Cardiac septum (tissue), 1 donor: ENCODE results near the gene C2. TPM values are rescaled to one million over a fixed set of nuclear protein-coding genes. Genes with fewer than 3 reads are reported as not detected.

Experiments
- microRNA-seq: library from miRNA; unstranded; fragments of <30 nt; microRNA quantifications from one replicate; pipeline ENCODE4 v1.2.0, GENCODE V29; 2020
- total RNA-seq: library from RNA; stranded (reverse); fragmentation: NEBNext Ultra II Directional; extraction: Animal tissue kit (Norgen Biotek cat#: 25700); gene quantifications from one replicate; pipeline ENCODE4 v1.2.1, GENCODE V29; 2021
- donor health status: DM: no; HTN: no; CAD: no.

Gene C2
- total RNA-seq, 1 donor from 2014 or later = 5.1 TPM

Small RNAs within 50 kb of the gene (microRNA-seq; reads per million reads assigned to microRNA genes)
- gene MIR1236 = not detected

Other genes starting within 250 kb of the C2 start
- 2.9 TPM for gene LY6G5C, start 246.7 kb upstream of the C2 start, total RNA-seq
- gene ABHD16A, start 224.4 kb upstream of the C2 start, total RNA-seq = 26.9 TPM
- not detected for gene LY6G6F, start 220.9 kb upstream of the C2 start, total RNA-seq
- gene LY6G6D, start 212.4 kb upstream of the C2 start, total RNA-seq = not detected
- not detected for gene LY6G6C, start 206.0 kb upstream of the C2 start, total RNA-seq
- 0.24 TPM for gene MPIG6B, start 204.3 kb upstream of the C2 start, total RNA-seq
- 69.9 TPM for gene DDAH2, start 198.4 kb upstream of the C2 start, total RNA-seq
- 131 TPM for gene CLIC1, start 191.2 kb upstream of the C2 start, total RNA-seq
- gene MSH5, start 187.7 kb upstream of the C2 start, total RNA-seq = 1.7 TPM
- 0.86 TPM for gene SAPCD1, start 165.1 kb upstream of the C2 start, total RNA-seq
- gene VWA7, start 150.4 kb upstream of the C2 start, total RNA-seq = 21.5 TPM
- 35.0 TPM for gene VARS1, start 132.0 kb upstream of the C2 start, total RNA-seq
- 24.0 TPM for gene LSM2, start 120.8 kb upstream of the C2 start, total RNA-seq
- 2.4 TPM for gene HSPA1L, start 112.4 kb upstream of the C2 start, total RNA-seq
- gene HSPA1A, start 112.2 kb upstream of the C2 start, total RNA-seq = 296 TPM
- 221 TPM for gene HSPA1B, start 100.0 kb upstream of the C2 start, total RNA-seq
- 19.4 TPM for gene NEU1, start 64.9 kb upstream of the C2 start, total RNA-seq
- not detected for gene SLC44A4, start 48.7 kb upstream of the C2 start, total RNA-seq
- 14.5 TPM for gene EHMT2, start 30.0 kb upstream of the C2 start, total RNA-seq
- gene ZBTB12, start 25.6 kb upstream of the C2 start, total RNA-seq = 5.2 TPM
- 5.0 TPM for gene CFB, start 18.4 kb downstream of the C2 start, total RNA-seq
- 46.7 TPM for gene NELFE, start 31.3 kb downstream of the C2 start, total RNA-seq
- gene SKIC2, start 31.5 kb downstream of the C2 start, total RNA-seq = 33.2 TPM
- 14.0 TPM for gene DXO, start 44.4 kb downstream of the C2 start, total RNA-seq
- gene C4A, start 54.3 kb downstream of the C2 start, total RNA-seq = 131 TPM
- 92.4 TPM for gene C4B, start 87.1 kb downstream of the C2 start, total RNA-seq
- gene CYP21A2, start 110.7 kb downstream of the C2 start, total RNA-seq = 2.0 TPM
- gene TNXB, start 181.6 kb downstream of the C2 start, total RNA-seq = 59.9 TPM
- gene ATF6B, start 200.5 kb downstream of the C2 start, total RNA-seq = 40.8 TPM
- 1.9 TPM for gene FKBPL, start 202.6 kb downstream of the C2 start, total RNA-seq
- gene PRRT1, start 224.2 kb downstream of the C2 start, total RNA-seq = 0.83 TPM
- 15.6 TPM for gene PPT2, start 226.4 kb downstream of the C2 start, total RNA-seq
- 5.1 TPM for gene EGFL8, start 236.9 kb downstream of the C2 start, total RNA-seq
- 47.2 TPM for gene AGPAT1, start 248.4 kb downstream of the C2 start, total RNA-seq